HG02623 (cell line): Measurements from ENCODE around the gene SECISBP2.
"Not testable (repeated sequence)": the region's sequence is repeated elsewhere in the genome, so short reads cannot be mapped to it uniquely, and the experiment has no call there.

ENCODE experiments used
- ATAC-seq: cut with Tn5 transposase; IDR thresholded peaks from one replicate; pipeline ENCODE4 v1.9.1; 2021; ENCODE audit warnings: moderate library complexity; ENCODE audit not compliant: unreplicated experiment

The SECISBP2 gene

GRCh38 chr9:89309608-89310474, 8.5 kb upstream of the SECISBP2 start:
- no peak for ATAC-seq

GRCh38 chr9:89310475-89311345, 7.6 kb upstream of the SECISBP2 start, which contains the start of gene CKS2:
Gene CKS2 (plus strand): TSS chr9:89311195. CDS start chr9:89311293, 98 bp downstream.
- peak; percentile 88 for ATAC-seq

DNA sequence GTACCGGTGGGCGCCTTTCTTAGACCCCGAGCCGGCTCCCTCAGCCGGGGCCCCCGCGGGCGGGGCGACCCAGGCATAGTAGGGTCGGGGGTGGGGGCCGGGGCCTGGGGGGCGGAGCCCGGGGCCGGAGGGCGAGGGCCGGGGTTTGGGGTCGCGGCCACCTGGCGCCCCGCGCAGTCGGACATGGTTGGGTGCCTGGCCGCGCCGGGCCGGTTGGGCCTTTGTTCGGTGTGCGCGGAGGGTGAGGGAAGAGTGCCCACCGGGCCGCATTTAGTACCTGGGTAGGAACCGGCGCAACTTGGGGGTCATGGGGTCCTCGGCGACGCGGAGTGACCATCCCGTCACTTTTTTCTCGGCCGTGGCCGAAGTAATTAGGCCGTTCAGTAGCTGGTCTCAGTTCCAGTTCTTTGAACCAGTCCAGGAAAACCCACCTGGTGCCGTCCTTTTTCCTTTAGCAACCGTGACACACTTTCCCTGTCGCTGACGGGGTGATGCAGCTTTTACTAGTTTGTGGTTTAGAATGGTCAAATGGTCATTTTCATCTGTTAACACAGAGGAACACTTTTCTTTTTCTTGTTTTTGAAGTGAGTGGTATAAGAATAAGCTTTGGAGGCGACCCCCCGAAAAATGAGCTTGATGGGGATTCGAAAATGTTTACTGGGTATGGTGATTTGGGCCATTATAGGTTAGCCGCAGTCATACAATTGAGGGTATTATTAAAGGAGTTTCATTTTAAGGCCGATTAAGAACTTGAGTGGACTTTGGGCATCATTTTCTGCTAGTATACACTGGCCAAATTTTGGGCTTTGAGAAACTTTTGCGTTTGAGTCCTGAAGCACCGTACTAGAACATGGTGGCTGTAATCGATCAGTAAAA, 6.7 kb upstream of the SECISBP2 start:
- ATAC-seq: peak; percentile 0

DNA sequence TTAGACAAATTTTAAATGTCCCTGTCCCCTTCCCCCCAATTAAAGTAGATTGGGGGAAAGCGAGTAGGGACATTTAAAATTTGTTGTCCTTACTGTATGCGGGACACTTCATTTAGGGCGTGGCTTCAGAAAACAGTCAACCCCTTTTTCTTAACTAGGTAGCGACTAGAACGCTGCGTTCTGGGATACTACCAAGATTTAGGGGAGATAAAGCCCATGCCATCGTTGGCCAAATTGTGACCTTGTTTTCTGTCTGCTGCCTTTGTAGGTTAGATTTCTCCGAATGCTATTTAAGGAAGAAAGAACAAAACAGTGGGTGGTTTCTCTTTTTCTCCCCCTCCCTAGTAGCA, 6.1 kb upstream of the SECISBP2 start:
- no peak for ATAC-seq

DNA sequence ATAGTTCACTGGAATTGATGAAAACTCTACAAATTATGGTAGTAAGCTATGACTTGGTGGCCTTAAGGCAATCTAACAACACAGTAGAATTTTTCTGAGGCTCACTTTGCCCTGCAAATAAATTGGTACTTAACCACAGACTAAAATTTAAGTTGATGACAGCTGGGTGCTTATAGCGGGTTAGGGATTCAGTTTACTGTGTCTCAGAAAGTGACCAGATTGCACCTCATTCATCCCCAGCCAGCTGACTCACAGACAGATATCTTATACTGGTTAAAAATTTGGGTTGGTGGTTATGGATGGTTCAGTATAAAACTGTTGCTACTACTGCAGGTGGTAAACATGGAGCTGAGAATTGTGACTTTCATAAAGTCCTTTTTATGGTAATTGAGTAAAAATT, 4.5 kb upstream of the SECISBP2 start:
- ATAC-seq: no peak

- no peak for ATAC-seq
These were observed 3.3 kb upstream of the SECISBP2 start for GRCh38 chr9:89314955-89315354.

- no peak for ATAC-seq
These were observed 2.8 kb upstream of the SECISBP2 start for GRCh38 chr9:89315482-89315881.

GRCh38 chr9:89317282-89317681, 1.0 kb upstream of the SECISBP2 start:
- ATAC-seq: no peak

DNA sequence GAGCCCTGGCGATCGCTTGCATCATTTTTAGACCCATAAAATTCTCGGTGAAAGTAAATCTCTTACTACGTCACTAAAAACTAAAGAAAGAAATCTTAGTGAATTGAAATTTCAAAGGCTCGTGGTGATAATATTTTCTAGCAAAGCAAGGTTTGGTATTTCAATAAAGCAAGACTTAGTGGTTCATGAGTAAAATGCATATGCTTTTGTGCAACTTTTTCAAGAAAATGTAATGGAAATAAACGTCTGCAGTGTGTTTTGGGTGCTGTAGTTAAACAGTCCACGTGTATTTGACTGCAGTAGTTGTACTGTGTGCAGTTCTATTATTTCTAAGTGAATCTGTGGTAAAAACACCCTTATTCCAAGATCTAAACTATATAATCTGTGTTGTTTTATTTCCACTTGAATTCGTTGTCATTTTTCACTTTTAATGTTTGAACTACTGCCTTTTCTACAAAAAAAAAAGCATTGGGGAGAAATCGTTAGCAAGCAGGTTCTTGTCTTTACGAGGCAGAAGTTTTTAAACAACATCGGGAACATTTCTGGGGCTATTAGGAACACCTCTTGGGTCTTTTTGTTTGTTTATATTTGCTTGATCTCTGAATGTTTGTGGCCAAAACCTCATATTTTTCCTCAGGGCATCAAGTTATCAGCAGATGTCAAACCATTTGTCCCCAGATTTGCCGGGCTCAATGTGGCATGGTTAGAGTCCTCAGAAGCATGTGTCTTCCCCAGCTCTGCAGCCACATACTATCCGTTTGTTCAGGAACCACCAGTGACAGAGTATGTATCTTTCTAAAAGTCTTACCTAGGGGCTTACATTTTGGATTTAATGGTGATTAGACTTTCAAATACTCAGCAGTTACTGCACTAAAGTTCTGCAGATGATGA, 960 bp downstream of the SECISBP2 start:
- ATAC-seq: no peak

DNA sequence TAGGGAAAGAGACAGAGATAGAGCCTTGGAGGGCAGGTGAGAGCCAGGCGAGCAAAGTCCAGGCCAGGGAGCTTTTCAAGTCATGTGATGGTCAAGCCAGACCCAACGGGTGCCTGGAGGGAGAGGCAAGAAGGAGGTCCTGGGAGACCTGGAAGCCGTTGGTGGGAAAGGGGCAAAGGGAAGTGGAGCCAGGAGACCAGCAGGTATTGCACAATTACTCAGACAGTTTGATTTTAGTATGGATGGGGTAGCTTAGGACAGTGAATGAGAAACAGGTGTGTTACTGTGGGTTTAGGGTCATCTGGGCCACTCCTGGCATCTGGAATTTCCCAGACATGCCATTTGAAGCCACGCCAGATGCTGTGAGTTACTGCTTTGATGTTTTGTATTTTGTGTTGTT, 5.1 kb downstream of the SECISBP2 start:
- ATAC-seq: no peak

DNA sequence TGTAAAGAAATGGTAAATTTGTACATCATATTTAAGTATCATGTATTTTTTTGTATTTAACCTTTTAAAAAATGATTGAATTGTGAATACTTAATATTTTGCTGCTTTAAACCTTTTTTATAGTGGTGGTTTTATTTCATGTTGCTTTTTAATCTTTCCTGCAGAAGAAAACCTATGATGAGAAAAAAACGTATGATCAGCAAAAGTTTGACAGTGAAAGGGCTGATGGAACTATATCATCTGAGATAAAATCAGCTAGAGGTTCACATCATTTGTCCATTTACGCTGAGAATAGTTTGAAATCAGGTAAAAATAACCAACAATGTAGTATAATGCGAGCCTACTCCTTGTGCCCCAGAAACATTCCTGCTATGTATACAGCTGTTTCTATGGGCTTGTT, 7.4 kb downstream of the SECISBP2 start:
- ATAC-seq: no peak

DNA sequence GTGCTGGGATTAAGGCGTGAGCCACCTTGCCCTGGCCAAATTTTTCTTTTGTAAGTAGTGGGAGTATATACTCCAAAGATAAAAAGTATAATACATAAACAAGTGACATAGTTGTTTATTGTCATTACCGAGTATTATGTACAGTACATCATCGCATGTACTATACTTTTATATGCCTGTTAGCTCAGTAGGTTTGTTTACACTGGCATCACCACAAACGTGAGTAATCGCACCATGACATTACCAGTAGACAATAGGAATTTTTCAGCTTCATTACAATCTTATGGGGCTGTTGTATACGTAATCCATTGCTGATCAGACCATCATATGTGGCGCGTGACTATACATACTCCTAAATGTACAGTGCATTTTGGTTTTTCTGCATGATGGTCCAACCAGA, 9.8 kb downstream of the SECISBP2 start:
- ATAC-seq: no peak

- no peak for ATAC-seq
These were observed 11.6 kb downstream of the SECISBP2 start for GRCh38 chr9:89329917-89330316.

DNA sequence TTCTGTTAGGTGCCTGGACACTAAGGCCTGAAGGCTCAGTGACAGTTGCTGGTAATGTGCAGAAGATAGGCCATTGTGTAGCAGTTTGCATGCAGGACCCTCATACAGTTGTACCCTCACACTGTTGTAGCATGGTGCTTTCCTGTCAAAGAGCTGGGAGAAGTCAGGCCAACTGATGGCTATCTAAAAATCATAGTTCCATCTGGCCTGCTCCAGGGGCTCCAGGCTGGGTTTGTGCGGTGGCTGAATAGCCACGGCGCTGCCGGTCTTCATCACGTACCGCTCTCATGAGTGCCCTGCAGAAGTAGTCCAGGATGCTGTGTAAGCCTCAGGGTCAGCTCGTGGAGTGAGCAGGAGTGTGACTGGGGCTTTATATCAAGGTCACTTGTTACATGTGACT, 12.2 kb downstream of the SECISBP2 start:
- ATAC-seq: no peak

DNA sequence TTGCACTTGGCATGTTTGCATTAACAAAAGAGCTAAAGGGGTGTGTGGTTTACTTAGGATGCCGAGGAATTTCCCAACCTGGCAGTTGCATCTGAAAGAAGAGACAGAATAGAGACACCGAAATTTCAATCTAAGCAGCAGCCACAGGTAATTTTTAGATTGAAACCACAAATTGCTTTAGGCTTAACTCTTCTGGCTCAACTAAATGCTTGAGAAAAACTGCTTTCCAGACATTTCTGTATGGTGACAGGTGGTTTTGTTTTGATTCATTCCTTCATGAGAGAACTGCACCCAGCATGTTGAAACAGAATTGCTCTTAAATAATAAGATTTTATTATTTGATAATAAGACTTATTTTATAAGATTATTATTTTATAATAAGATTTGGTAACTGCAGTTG, 21.5 kb downstream of the SECISBP2 start:
- ATAC-seq: no peak

GRCh38 chr9:89340332-89340731, 22.0 kb downstream of the SECISBP2 start:
- peak; percentile 63 for ATAC-seq

GRCh38 chr9:89342213-89342612, 23.9 kb downstream of the SECISBP2 start:
- no peak for ATAC-seq

GRCh38 chr9:89342948-89343347, 24.6 kb downstream of the SECISBP2 start:
- no peak for ATAC-seq

DNA sequence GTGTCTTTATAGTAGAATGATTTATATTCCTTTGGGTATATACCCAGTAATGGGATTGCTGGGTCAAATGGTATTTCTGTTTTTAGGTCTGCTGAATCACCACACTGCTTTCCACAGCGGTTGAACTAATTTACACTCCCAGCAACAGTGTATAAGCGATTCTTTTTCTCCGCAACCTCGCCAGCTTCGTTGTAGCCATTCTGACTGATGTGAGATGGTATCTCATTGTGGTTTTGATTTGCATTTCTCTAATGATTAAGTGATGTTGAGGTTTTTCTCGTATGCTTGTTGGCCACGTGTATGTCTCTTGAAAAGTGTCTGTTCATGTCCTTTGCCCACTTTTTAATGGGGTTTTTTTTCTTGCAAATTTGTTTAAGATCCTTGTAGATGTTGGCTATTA, 25.5 kb downstream of the SECISBP2 start:
- not testable (repeated sequence) for ATAC-seq

GRCh38 chr9:89345476-89345875, 27.2 kb downstream of the SECISBP2 start:
- ATAC-seq: no peak
